ENCODE measurements around the gene ADGB.

GRCh38 chr6:146701632-146702031 lies 102.9 kb downstream of the ADGB start:
- TF ChIP-seq EZH2 (IDR thresholded peaks at IDR 0.05; ENCODE audit: low read length, unreplicated experiment) (no peak), CTCF (conservative IDR thresholded peaks at IDR 0.05; ENCODE audit: low read depth, low read length) (no peak)
